HepG2 (cell line): ENCODE measurements around the gene RETREG2. TPM values are rescaled to one million over a fixed set of nuclear protein-coding genes. Genes with fewer than 3 reads are reported as not detected.

ENCODE experiments used
- ATF1 ChIP-seq: IDR thresholded peaks from 2 replicates; pipeline ENCODE4 v1.6.1; 2016; ENCODE audit warnings: mild to moderate bottlenecking, control low read depth
- DDIT3 ChIP-seq: sonication (generic); formaldehyde crosslinking; IDR thresholded peaks from 2 replicates; pipeline ENCODE4 v1.4.0; 2020; ENCODE audit warnings: mild to moderate bottlenecking, missing genetic modification reagents
- HNRNPK ChIP-seq: fragments of 200-400 bp; formaldehyde crosslinking; IDR thresholded peaks from 2 replicates; pipeline ENCODE4 v1.6.1; 2018; ENCODE audit warnings: low read length, low read depth, moderate library complexity, mild to moderate bottlenecking; ENCODE audit not compliant: poor library complexity, severe bottlenecking
- ISX ChIP-seq: sonication (generic); formaldehyde crosslinking; conservative IDR thresholded peaks from 2 replicates; pipeline ENCODE4 v1.5.0; 2020; ENCODE audit warnings: missing genetic modification reagents
- KAT2B ChIP-seq: fragments of 150-350 bp; IDR thresholded peaks from 2 replicates; pipeline ENCODE4 v1.6.1; 2014; ENCODE audit warnings: low read depth, low read length, borderline replicate concordance
- KDM5A ChIP-seq: fragments of 200-600 bp; sonication (generic); IDR thresholded peaks from 2 replicates; pipeline ENCODE4 v1.7.0; 2018; ENCODE audit warnings: antibody characterized with exemption, mild to moderate bottlenecking, low read length, borderline replicate concordance
- MXD1 ChIP-seq: sonication (generic); formaldehyde crosslinking; IDR thresholded peaks from 2 replicates; pipeline ENCODE4 v1.4.0; 2020; ENCODE audit warnings: mild to moderate bottlenecking, missing genetic modification reagents
- NFE2L1 ChIP-seq: sonication (generic); formaldehyde crosslinking; IDR thresholded peaks from 2 replicates; pipeline ENCODE4 v1.4.0; 2020; ENCODE audit warnings: missing genetic modification reagents, mild to moderate bottlenecking, borderline replicate concordance
- RELA ChIP-seq: sonication (generic); formaldehyde crosslinking; IDR thresholded peaks from 2 replicates; pipeline ENCODE4 v1.4.0; 2020; ENCODE audit warnings: missing genetic modification reagents
- SIN3A ChIP-seq: IDR thresholded peaks from 2 replicates; pipeline ENCODE4 v1.6.1; 2011; ENCODE audit warnings: low read depth, mild to moderate bottlenecking, control low read depth, low read length, borderline replicate concordance
- THAP8 ChIP-seq: sonication (generic); formaldehyde crosslinking; IDR thresholded peaks from 2 replicates; pipeline ENCODE4 v1.5.1; 2020; ENCODE audit warnings: missing genetic modification reagents, mild to moderate bottlenecking, borderline replicate concordance
- ZBTB8A ChIP-seq: sonication (generic); formaldehyde crosslinking; IDR thresholded peaks from 2 replicates; pipeline ENCODE4 v1.4.0; 2020; ENCODE audit warnings: mild to moderate bottlenecking, low read depth, missing genetic modification reagents, borderline replicate concordance
- ZFP37 ChIP-seq: sonication (generic); formaldehyde crosslinking; IDR thresholded peaks from 2 replicates; pipeline ENCODE4 v1.4.0; 2020; ENCODE audit warnings: missing genetic modification reagents, borderline replicate concordance
- ZNF180 ChIP-seq: sonication (generic); formaldehyde crosslinking; IDR thresholded peaks from 2 replicates; pipeline ENCODE4 v1.4.0; 2020; ENCODE audit warnings: low read depth, missing genetic modification reagents, borderline replicate concordance
- ZNF24 ChIP-seq: fragments of 450-650 bp; IDR thresholded peaks from 2 replicates; pipeline ENCODE4 v1.6.1; 2017; ENCODE audit warnings: antibody characterized with exemption, mild to moderate bottlenecking
- ZNF296 ChIP-seq: sonication (generic); formaldehyde crosslinking; conservative IDR thresholded peaks from 2 replicates; pipeline ENCODE4 v1.5.0; 2020; ENCODE audit warnings: mild to moderate bottlenecking, missing genetic modification reagents
- ZNF430 ChIP-seq: sonication (generic); formaldehyde crosslinking; IDR thresholded peaks from 2 replicates; pipeline ENCODE4 v1.9.0; 2021; ENCODE audit warnings: mild to moderate bottlenecking, missing genetic modification reagents
- ZNF563 ChIP-seq: sonication (generic); formaldehyde crosslinking; IDR thresholded peaks from 2 replicates; pipeline ENCODE4 v1.8.0; 2022; ENCODE audit warnings: mild to moderate bottlenecking, moderate library complexity, missing genetic modification reagents
- ZNF577 ChIP-seq: sonication (generic); formaldehyde crosslinking; IDR thresholded peaks from 2 replicates; pipeline ENCODE4 v1.4.0; 2020; ENCODE audit warnings: mild to moderate bottlenecking, low read depth, missing genetic modification reagents, borderline replicate concordance
- ZNF639 ChIP-seq: conservative IDR thresholded peaks from 2 replicates; pipeline ENCODE4 v1.6.1; 2018; ENCODE audit warnings: missing genetic modification reagents
- ZNF687 ChIP-seq: sonication (generic); formaldehyde crosslinking; IDR thresholded peaks from 2 replicates; pipeline ENCODE4 v1.5.1; 2020; ENCODE audit warnings: mild to moderate bottlenecking, missing genetic modification reagents, moderate library complexity
- ZNF746 ChIP-seq: sonication (generic); formaldehyde crosslinking; IDR thresholded peaks from 2 replicates; pipeline ENCODE4 v1.8.0; 2022; ENCODE audit warnings: mild to moderate bottlenecking, missing genetic modification reagents
- ZNF766 ChIP-seq: sonication (generic); formaldehyde crosslinking; IDR thresholded peaks from 2 replicates; pipeline ENCODE4 v1.5.0; 2020; ENCODE audit warnings: missing genetic modification reagents, borderline replicate concordance
- ZNF777 ChIP-seq: sonication (generic); formaldehyde crosslinking; IDR thresholded peaks from 2 replicates; pipeline ENCODE4 v1.4.0; 2020; ENCODE audit warnings: missing genetic modification reagents
- polyA plus RNA-seq, 8 experiments: library from polyadenylated mRNA; depleted of rRNA in 3 of 8; stranded (reverse) in 7 of 8; unstranded in 1 of 8; fragments of >200 nt; fragmentation: Illumina TruSeq in 4 of 8; extraction: Trizol in 4 of 8; gene quantifications; 2 replicates each; pipeline versions ENCODE4 v1.2.1 to v1.2.3, GENCODE V29; 2011 to 2016; ENCODE audit warnings: low read depth in 4 of 8, missing spikeins in 1 of 8, mixed read lengths in 1 of 8; ENCODE audit not compliant: insufficient read depth in 1 of 8
- total RNA-seq, 5 experiments: library from RNA; depleted of rRNA; stranded (reverse); fragments of >200 nt; fragmentation: Illumina TruSeq; extraction: Trizol; gene quantifications; 2 replicates each; pipeline ENCODE4 v1.2.3, GENCODE V29; 2016; ENCODE audit warnings: low read depth in 1 of 5

RETREG2 gene
- total and polyA plus RNA-seq, 2 of the 13 experiments (the other 11 are each of a cell fraction or from before 2014, with no cell fraction given), result 86.0 to 134 TPM

- no peak for TF ChIP-seq ZNF639
- TF ChIP-seq ATF1, result 0 out of 2 replicates have a peak, but pooled peaks have one; percentile 1
- TF ChIP-seq ZNF777 (CRISPR knock-in tag), result peak; percentile 39; the same call in 1 of the 2 replicates
- 0 out of 2 replicates have a peak, but pooled peaks have one; percentile 65 for TF ChIP-seq ZNF296 (CRISPR knock-in tag)
- peak; percentile 33; the same call in 1 of the 2 replicates for TF ChIP-seq MXD1
- TF ChIP-seq SIN3A, result no peak
- 0 out of 2 replicates have a peak, but pooled peaks have one; percentile 67 for TF ChIP-seq DDIT3 (CRISPR knock-in tag)
- TF ChIP-seq KAT2B, result no peak
- 0 out of 2 replicates have a peak, but pooled peaks have one; percentile 55 for TF ChIP-seq ZNF563 (CRISPR knock-in tag)
- TF ChIP-seq ZNF24, result no peak
- peak; percentile 16; the same call in 1 of the 2 replicates for TF ChIP-seq ZNF766
- 0 out of 2 replicates have a peak, but pooled peaks have one; percentile 80 for TF ChIP-seq ISX (CRISPR knock-in tag)
- TF ChIP-seq ZNF430 (CRISPR knock-in tag), result 0 out of 2 replicates have a peak, but pooled peaks have one; percentile 19
- TF ChIP-seq NFE2L1, result 0 out of 2 replicates have a peak, but pooled peaks have one; percentile 50
- TF ChIP-seq ZNF577 (CRISPR knock-in tag), result no peak
- TF ChIP-seq RELA (CRISPR knock-in tag), result no peak
- no peak for TF ChIP-seq ZNF180 (CRISPR knock-in tag)
- TF ChIP-seq ZNF746, result no peak
- no peak for TF ChIP-seq HNRNPK
- peak; percentile 68; the same call in 1 of the 2 replicates for TF ChIP-seq KDM5A
- no peak for TF ChIP-seq THAP8
- TF ChIP-seq ZBTB8A, result no peak
- TF ChIP-seq ZFP37 (CRISPR knock-in tag), result peak; percentile 74; the same call in 1 of the 2 replicates
- peak; percentile 94 for TF ChIP-seq ZNF687
Measured at GRCh38 chr2:219230059-219230540, 52.0 kb downstream of the RETREG2 start (continued).
